GM23338 (cell line): ENCODE results near the gene LAPTM4A. TPM values are rescaled to one million over a fixed set of nuclear protein-coding genes. Genes with fewer than 3 reads are reported as not detected.

Experiments
- ATAC-seq: fragments of 200-7000 bp; cut with Tn5 transposase; 3 replicates; pipeline ENCODE4 v1.9.1; 2020
- DNase-seq: peaks from one replicate; pipeline ENCODE4 v3.0.0-alpha.2; 2015; ENCODE audit warnings: low spot score
- H2AFZ ChIP-seq: fragments of 200-600 bp; sonication (generic); 2 replicates; pipeline ENCODE4 v1.8.0; 2016; ENCODE audit warnings: antibody characterized with exemption, mild to moderate bottlenecking, moderate library complexity
- H3F3A ChIP-seq: fragments of 200-600 bp; sonication (generic); replicated peaks from 2 replicates; pipeline ENCODE4 v1.8.0; 2017; ENCODE audit warnings: antibody characterized with exemption, mixed run types, low read depth
- H3K27ac ChIP-seq: fragments of 200-600 bp; sonication (generic); 2 replicates; pipeline ENCODE4 v1.6.1; 2016; ENCODE audit warnings: low read depth
- H3K27me3 ChIP-seq: fragments of 200-600 bp; sonication (generic); 2 replicates; pipeline ENCODE4 v1.8.0; 2016; ENCODE audit warnings: mild to moderate bottlenecking, mixed run types, moderate library complexity; ENCODE audit not compliant: insufficient read depth
- H3K36me3 ChIP-seq: fragments of 200-600 bp; sonication (generic); 2 replicates; pipeline ENCODE4 v1.8.0; 2016; ENCODE audit warnings: mild to moderate bottlenecking; ENCODE audit not compliant: insufficient read depth
- H3K4me1 ChIP-seq: fragments of 200-600 bp; sonication (generic); 2 replicates; pipeline ENCODE4 v1.8.0; 2016; ENCODE audit warnings: mild to moderate bottlenecking, moderate library complexity; ENCODE audit not compliant: insufficient read depth
- H3K4me2 ChIP-seq: fragments of 200-600 bp; sonication (generic); 2 replicates; pipeline ENCODE4 v1.7.1; 2017; ENCODE audit warnings: mixed run types
- H3K4me3 ChIP-seq: fragments of 200-600 bp; sonication (generic); 2 replicates; pipeline ENCODE4 v1.6.1; 2016; ENCODE audit warnings: mixed run types
- H3K79me2 ChIP-seq: fragments of 200-600 bp; sonication (generic); replicated peaks from 2 replicates; pipeline ENCODE4 v1.8.0; 2017; ENCODE audit warnings: mild to moderate bottlenecking; ENCODE audit not compliant: insufficient read depth
- H3K9me2 ChIP-seq: fragments of 200-600 bp; sonication (generic); 2 replicates; pipeline ENCODE4 v1.8.0; 2017; ENCODE audit not compliant: insufficient read depth
- H4K20me1 ChIP-seq: fragments of 200-600 bp; sonication (generic); replicated peaks from 2 replicates; pipeline ENCODE4 v1.8.0; 2017; ENCODE audit warnings: mild to moderate bottlenecking; ENCODE audit not compliant: insufficient read depth
- H3K27ac Mint-ChIP-seq: 2 replicates; pipeline ENCODE4 v1.8.0; 2020; ENCODE audit warnings: inconsistent platforms, mild to moderate bottlenecking, moderate library complexity, mixed read lengths
- H3K27me3 Mint-ChIP-seq: 3 replicates; pipeline ENCODE4 v1.8.0; 2022; ENCODE audit warnings: low read depth, mild to moderate bottlenecking, moderate library complexity, mixed read lengths, inconsistent platforms; ENCODE audit not compliant: insufficient read depth, poor library complexity
- H3K36me3 Mint-ChIP-seq: 3 replicates; pipeline ENCODE4 v1.8.0; 2021; ENCODE audit warnings: low read depth, mild to moderate bottlenecking, inconsistent platforms, moderate library complexity, mixed read lengths
- H3K4me1 Mint-ChIP-seq: 3 replicates; pipeline ENCODE4 v1.8.0; 2020; ENCODE audit warnings: mild to moderate bottlenecking, inconsistent platforms, mixed read lengths
- H3K4me3 Mint-ChIP-seq: 3 replicates; pipeline ENCODE4 v1.8.0; 2021; ENCODE audit warnings: moderate library complexity, mild to moderate bottlenecking, inconsistent platforms, mixed read lengths
- H3K9me3 Mint-ChIP-seq: 3 replicates; pipeline ENCODE4 v1.8.0; 2020; ENCODE audit warnings: moderate library complexity, mild to moderate bottlenecking, inconsistent platforms, mixed read lengths
- CREB1 ChIP-seq: fragments of 250-450 bp; sonication (Bioruptor Pico); IDR thresholded peaks from 2 replicates; pipeline ENCODE4 v1.5.0; 2020; ENCODE audit warnings: low read depth, mild to moderate bottlenecking, moderate library complexity
- CTCF ChIP-seq, 2 experiments: fragments of 200-600 bp in 1 of 2; sonication (generic) in 1 of 2; conservative IDR thresholded peaks; 2 replicates each; pipeline versions ENCODE4 v1.5.1 to v1.6.1; 2016 to 2017; ENCODE audit warnings: antibody characterized with exemption in 2 of 2, low read depth in 2 of 2, mild to moderate bottlenecking in 2 of 2, moderate library complexity in 1 of 2
- EZH2 ChIP-seq: fragments of 200-600 bp; sonication (generic); IDR thresholded peaks from one replicate; pipeline ENCODE4 v1.8.0; 2017; ENCODE audit warnings: antibody characterized with exemption, mild to moderate bottlenecking, low read depth; ENCODE audit not compliant: unreplicated experiment
- EZH2phosphoT487 ChIP-seq: fragments of 200-600 bp; sonication (generic); IDR thresholded peaks from one replicate; pipeline ENCODE4 v1.8.1; 2018; ENCODE audit warnings: antibody characterized with exemption; ENCODE audit not compliant: unreplicated experiment
- JUNB ChIP-seq: IDR thresholded peaks from one replicate; pipeline ENCODE4 v1.6.1; 2016; ENCODE audit warnings: antibody characterized with exemption; ENCODE audit not compliant: unreplicated experiment
- POLR2AphosphoS5 ChIP-seq: IDR thresholded peaks from 2 replicates; pipeline ENCODE4 v1.6.1; 2016; ENCODE audit warnings: antibody characterized with exemption, low read depth
- REST ChIP-seq: IDR thresholded peaks from one replicate; pipeline ENCODE4 v1.6.1; 2018; ENCODE audit warnings: antibody characterized with exemption; ENCODE audit not compliant: unreplicated experiment
- STAT1 ChIP-seq: IDR thresholded peaks from one replicate; pipeline ENCODE4 v1.6.1; 2016; ENCODE audit warnings: antibody characterized with exemption; ENCODE audit not compliant: unreplicated experiment
- polyA plus RNA-seq: library from polyadenylated mRNA; unstranded; fragments of >200 nt; fragmentation: Nextera tagmentation; extraction: Ambion mirVana; gene quantifications from 2 replicates; pipeline ENCODE4 v1.2.1, GENCODE V29; 2016
- total RNA-seq: library from RNA; depleted of rRNA; stranded (reverse); fragments of >200 nt; shearing (Covaris generic); gene quantifications from 2 replicates; pipeline ENCODE4 v1.2.3, GENCODE V29; 2014

LAPTM4A gene
- total and polyA plus RNA-seq, 2 experiments from 2014 or later = 123 to 214 TPM

- Histone ChIP-seq H3K27ac (no peak overlapping the region), H3F3A (0 out of 2 replicates have a peak, but pooled peaks cover 3% of the 10 kb centered on the region), H2AFZ (no peak overlapping the region), H3K9me2 (no peaks in the 10 kb centered on the region), H3K4me2 (no peak overlapping the region), H3K4me1 (peaks cover 16% of the 10 kb centered on the region), H3K27me3 (peaks cover 39% of the 10 kb centered on the region), H4K20me1 (no peaks in the 10 kb centered on the region), H3K36me3 (no peaks in the 10 kb centered on the region), H3K79me2 (no peaks in the 10 kb centered on the region), H3K4me3 (no peak overlapping the region)
- Mint-ChIP-seq H3K36me3 (peaks cover 11% of the 10 kb centered on the region), H3K9me3 (peaks cover 18% of the 10 kb centered on the region), H3K4me1 (peaks cover 15% of the 10 kb centered on the region), H3K27ac (no peak overlapping the region), H3K27me3 (peaks cover 30% of the 10 kb centered on the region), H3K4me3 (no peak overlapping the region)
- DNase-seq (peak; percentile 67), ATAC-seq (no peak)
- TF ChIP-seq JUNB = no peak
- TF ChIP-seq STAT1 = no peak
- peak; percentile 56 to 74 for TF ChIP-seq CTCF (conservative IDR thresholded peaks at IDR 0.05; ENCODE audit: low read depth in 2 of 2)
Measured at GRCh38 chr2:20015482-20016083, 35.8 kb downstream of the LAPTM4A start.

- H4K20me1 ChIP-seq = no peaks in the 10 kb centered on the region
- peaks cover 45% of the 10 kb centered on the region for H3K27me3 ChIP-seq
- peaks cover 9% of the 10 kb centered on the region for H3K9me3 Mint-ChIP-seq
- no peaks in the 10 kb centered on the region for H3K36me3 ChIP-seq
- H3K4me3 ChIP-seq = peak overlapping the region; percentile 58
- H3K79me2 ChIP-seq = no peaks in the 10 kb centered on the region
- no peaks in the 10 kb centered on the region for H3K9me2 ChIP-seq
- peaks cover 19% of the 10 kb centered on the region for H3K4me1 ChIP-seq
- H3K4me3 Mint-ChIP-seq = peak overlapping the region; percentile 79
- H3K27ac ChIP-seq = no peak overlapping the region
- DNase-seq (peak; percentile 47), ATAC-seq (peak; percentile 36)
- H3K27ac Mint-ChIP-seq = no peak overlapping the region
- TF ChIP-seq EZH2 (peak; percentile 24), JUNB (no peak), CREB1 (CRISPR knock-in tag) (no peak), EZH2phosphoT487 (no peak), POLR2AphosphoS5 (no peak), CTCF (conservative IDR thresholded peaks at IDR 0.05; ENCODE audit: low read depth in 2 of 2) (no peak), REST (no peak)
- H3K27me3 Mint-ChIP-seq = peaks cover 30% of the 10 kb centered on the region
- H3K4me1 Mint-ChIP-seq = peaks cover 15% of the 10 kb centered on the region
- 0 out of 2 replicates have a peak, but pooled peaks cover 3% of the 10 kb centered on the region for H3F3A ChIP-seq
- H2AFZ ChIP-seq = peak overlapping the region; percentile 54
- 0 out of 3 replicates have a peak, but pooled peaks cover 4% of the 10 kb centered on the region for H3K36me3 Mint-ChIP-seq
- peak overlapping the region; percentile 85 for H3K4me2 ChIP-seq
Measured at GRCh38 chr2:20013126-20013849, 38.1 kb downstream of the LAPTM4A start.
